ENCODE data around the gene REPS2.

REPS2 gene

GRCh38 chrX:17154001-17154400, 207.5 kb downstream of the REPS2 start:
- ChIA-PET CTCF (no interaction called here), POLR2A (no interaction called here)
- TF ChIP-seq CTCF (IDR thresholded peaks at IDR 0.05; ENCODE audit: control extremely low read depth, extremely low read depth, low read depth, missing control alignments): no peak
- DNase-seq (ENCODE audit: extremely low spot score): no peak

- DNase-seq (ENCODE audit: extremely low spot score): no peak
- CTCF ChIA-PET: no interaction called here
- TF ChIP-seq CTCF (IDR thresholded peaks at IDR 0.05; ENCODE audit: control extremely low read depth, extremely low read depth, low read depth, missing control alignments): no peak
- POLR2A ChIA-PET: no interaction called here
Observed at GRCh38 chrX:17160975-17161374, 214.5 kb downstream of the REPS2 start.

GRCh38 chrX:17161991-17162390, 215.5 kb downstream of the REPS2 start:
- CTCF ChIA-PET: no interaction called here
- DNase-seq (ENCODE audit: extremely low spot score): no peak
- POLR2A ChIA-PET: no interaction called here
- no peak for TF ChIP-seq CTCF (IDR thresholded peaks at IDR 0.05; ENCODE audit: control extremely low read depth, extremely low read depth, low read depth, missing control alignments)

GRCh38 chrX:17164079-17164478, 217.6 kb downstream of the REPS2 start:
- DNase-seq (ENCODE audit: extremely low spot score): no peak
- no peak for TF ChIP-seq CTCF (IDR thresholded peaks at IDR 0.05; ENCODE audit: control extremely low read depth, extremely low read depth, low read depth, missing control alignments)
- ChIA-PET POLR2A (no interaction called here), CTCF (no interaction called here)

- CTCF ChIA-PET: no interaction called here
- DNase-seq (ENCODE audit: extremely low spot score): no peak
- TF ChIP-seq CTCF (IDR thresholded peaks at IDR 0.05; ENCODE audit: control extremely low read depth, extremely low read depth, low read depth, missing control alignments): no peak
- POLR2A ChIA-PET: no interaction called here
Observed at GRCh38 chrX:17164941-17165340, 218.5 kb downstream of the REPS2 start.

GRCh38 chrX:17167915-17168314, 221.5 kb downstream of the REPS2 start:
- TF ChIP-seq CTCF (IDR thresholded peaks at IDR 0.05; ENCODE audit: control extremely low read depth, extremely low read depth, low read depth, missing control alignments): no peak
- ChIA-PET POLR2A (no interaction called here), CTCF (no interaction called here)
- no peak for DNase-seq (ENCODE audit: extremely low spot score)

GRCh38 chrX:17170973-17171372, 224.5 kb downstream of the REPS2 start:
- DNase-seq (ENCODE audit: extremely low spot score): no peak
- TF ChIP-seq CTCF (IDR thresholded peaks at IDR 0.05; ENCODE audit: control extremely low read depth, extremely low read depth, low read depth, missing control alignments): no peak
- ChIA-PET POLR2A (no interaction called here), CTCF (no interaction called here)
